NT2/D1 (cell line): Measurements from ENCODE around the gene CNGA2.

Experiments used
- SUZ12 ChIP-seq: IDR thresholded peaks from 2 replicates; pipeline ENCODE4 v1.6.1; 2011; ENCODE audit not compliant: insufficient read length, insufficient read depth; ENCODE audit errors: extremely low read depth
- YY1 ChIP-seq: IDR thresholded peaks from 2 replicates; pipeline ENCODE4 v1.6.1; 2011; ENCODE audit not compliant: insufficient read length, insufficient read depth
- ZNF274 ChIP-seq: IDR thresholded peaks from 2 replicates; pipeline ENCODE4 v1.6.1; 2011; ENCODE audit warnings: mild to moderate bottlenecking, low read depth, low read length

- no peak for TF ChIP-seq YY1
- TF ChIP-seq ZNF274, result no peak
- no peak for TF ChIP-seq SUZ12
Measured at GRCh38 chrX:151699746-151700145, 34.8 kb upstream of the CNGA2 start.
